ENCODE results near the gene DUSP1.
"Not testable (repeated sequence)": the region's sequence is repeated elsewhere in the genome, so short reads cannot be mapped to it uniquely, and the experiment has no call there.

Gene DUSP1

DNA sequence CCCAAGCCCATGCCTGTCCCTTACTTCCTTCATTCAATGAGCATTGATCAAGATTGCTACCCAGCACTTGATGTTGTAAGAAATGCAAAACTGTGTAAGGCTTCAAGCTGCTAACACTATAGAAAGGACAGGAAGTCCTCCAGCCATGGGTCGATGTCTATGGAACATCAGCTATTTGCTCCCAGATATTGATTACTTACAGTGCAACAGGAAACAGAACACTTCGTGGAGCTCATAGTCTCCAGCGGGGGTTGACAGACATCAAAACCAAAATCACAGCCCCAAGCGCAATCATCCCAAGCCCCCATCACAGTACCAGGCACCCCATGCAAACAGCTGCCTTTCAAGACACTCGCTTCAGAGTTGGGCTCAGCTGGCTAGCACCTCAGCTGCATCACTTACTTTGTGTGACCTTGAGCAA lies 26.8 kb upstream of the DUSP1 start:
- no peak for DNase-seq (ENCODE audit: low read depth in 2 of 2)

DNA sequence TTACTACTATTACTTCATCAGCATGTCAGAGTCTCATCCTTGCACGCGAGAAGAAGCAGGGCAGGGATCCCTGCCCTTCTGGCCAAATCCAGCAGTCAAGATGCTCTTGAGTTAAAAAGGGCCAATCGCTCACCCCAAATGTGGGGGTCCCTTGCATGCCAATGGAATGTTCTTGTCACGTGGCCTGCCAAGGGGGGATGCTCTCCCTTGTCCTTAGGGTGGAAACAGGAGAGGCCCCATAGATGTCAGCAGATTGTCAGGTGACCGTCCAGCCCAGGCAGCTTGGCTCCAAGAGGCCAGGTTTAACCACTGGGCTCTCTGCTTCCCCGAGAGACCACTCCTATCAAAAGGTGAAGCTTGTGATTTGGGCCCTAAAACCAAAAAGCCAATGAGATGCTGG lies 25.3 kb upstream of the DUSP1 start:
- no peak for DNase-seq (ENCODE audit: low read depth in 2 of 2)

DNA sequence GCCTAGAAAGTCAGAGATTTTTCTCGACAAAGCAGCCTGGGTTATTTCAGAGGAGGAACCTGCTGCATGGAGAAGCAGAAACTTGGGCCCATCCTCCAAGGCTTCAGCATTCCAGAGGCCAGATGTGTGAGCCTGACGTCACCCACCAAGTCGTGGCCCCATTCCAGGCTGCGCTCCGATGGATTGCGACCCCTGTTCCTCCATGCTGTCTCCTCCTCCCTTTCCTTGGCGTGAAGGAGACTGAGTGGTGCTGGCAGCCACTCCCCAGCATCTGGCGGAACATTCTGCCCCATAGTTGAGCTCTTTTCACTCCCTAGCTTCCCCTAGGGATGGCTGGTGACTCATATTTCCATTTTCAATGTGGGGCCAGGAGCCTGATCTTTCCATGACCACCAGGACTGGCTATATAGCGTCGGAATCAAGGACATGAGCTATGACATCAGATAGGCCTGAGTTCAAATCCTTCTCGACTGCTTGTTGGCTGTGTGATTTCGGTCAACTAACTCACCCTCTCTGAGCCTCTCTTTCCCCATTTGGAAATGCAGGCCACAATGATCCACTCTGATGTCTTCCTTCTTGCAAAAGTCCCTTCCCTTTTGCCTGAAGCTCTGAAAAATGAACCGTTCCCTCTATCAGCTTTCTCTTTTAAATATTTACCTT lies 24.5 kb upstream of the DUSP1 start:
- DNase-seq (ENCODE audit: low read depth in 2 of 2), result no peak

DNA sequence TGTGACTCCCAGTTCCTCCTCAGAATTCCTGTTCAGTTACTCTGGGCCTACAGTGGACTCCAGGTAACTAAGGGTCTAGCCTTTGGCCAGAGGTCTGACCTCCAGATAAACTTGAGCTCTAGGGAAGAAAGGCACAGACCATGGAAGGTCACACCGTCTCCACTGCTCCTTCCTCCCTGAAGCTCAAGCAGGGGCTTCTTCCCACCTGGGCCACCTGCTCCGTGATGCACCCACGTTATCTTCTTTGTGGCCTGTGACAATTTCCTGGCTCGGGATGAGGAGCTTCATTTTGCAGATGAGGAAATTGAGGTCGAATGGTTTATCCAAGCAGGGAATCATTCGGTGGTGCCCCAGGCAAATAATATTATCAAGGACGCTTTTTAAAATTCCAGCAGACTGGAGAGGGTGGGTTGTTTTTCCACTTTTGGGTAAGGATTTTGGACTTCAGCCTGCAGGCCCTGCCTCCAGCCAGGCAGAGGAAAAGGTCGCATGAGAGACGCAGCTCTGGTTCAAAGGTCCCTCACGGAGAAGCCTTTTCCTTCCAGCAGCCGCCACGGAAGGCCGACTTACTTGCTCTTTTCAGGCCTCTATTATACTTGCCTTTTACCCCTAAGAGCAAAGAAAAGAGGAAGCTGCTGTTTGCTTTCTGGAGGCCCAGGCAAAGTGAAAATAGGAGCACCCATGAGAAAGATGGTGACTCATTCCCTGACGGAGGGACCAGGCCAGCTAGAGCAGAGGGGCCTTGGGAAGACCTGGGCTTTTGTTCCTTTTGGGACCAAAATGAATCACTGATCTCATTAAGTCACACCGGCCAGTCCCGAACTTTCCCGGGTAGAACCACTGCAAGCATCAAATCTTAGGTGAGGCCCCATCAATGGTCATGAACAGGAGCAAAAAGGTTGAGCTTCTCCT lies 22.8 kb upstream of the DUSP1 start:
- DNase-seq (ENCODE audit: low read depth in 2 of 2), result no peak

DNA sequence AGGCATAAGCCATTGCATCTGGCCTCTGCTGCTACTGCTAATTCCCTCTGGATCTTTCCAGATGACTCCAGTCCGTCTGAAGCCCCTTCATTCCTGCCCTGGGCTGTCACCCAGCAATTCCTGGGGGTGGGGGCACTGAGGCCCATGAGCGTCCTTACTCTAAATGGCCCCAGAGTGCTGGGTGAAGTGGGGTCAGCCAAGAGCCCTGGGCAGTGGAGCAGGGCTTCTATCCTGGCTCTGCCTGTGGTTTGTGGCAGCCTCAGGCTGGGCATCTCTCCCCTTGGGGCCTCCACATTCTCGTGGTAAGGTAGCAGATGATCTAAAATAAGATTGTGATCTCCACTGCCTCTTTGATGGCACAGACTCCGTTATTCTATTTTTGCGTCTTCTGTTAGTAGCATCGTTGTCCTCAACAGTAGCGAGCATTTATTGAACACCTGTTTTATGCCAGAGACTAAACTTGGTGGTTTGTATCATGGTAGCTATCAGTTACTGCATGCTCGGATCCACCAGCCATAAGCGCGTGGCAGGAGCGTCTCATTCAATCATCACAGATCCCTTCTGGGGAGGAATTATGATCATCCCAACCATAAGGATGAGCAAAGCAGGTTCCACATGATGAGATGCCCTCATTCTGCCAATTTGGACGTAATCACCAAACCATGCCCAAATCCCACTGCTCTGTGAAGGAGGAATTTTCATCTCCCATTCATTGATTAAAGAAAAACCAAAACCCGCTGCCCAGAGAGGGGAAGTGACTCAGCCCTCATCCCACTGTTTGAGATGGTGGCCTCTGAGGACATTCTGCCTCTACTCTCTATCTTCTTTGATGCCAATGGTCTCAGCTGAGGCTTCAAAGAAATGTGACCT lies 21.9 kb upstream of the DUSP1 start:
- no peak for DNase-seq (ENCODE audit: low read depth in 2 of 2)

DNA sequence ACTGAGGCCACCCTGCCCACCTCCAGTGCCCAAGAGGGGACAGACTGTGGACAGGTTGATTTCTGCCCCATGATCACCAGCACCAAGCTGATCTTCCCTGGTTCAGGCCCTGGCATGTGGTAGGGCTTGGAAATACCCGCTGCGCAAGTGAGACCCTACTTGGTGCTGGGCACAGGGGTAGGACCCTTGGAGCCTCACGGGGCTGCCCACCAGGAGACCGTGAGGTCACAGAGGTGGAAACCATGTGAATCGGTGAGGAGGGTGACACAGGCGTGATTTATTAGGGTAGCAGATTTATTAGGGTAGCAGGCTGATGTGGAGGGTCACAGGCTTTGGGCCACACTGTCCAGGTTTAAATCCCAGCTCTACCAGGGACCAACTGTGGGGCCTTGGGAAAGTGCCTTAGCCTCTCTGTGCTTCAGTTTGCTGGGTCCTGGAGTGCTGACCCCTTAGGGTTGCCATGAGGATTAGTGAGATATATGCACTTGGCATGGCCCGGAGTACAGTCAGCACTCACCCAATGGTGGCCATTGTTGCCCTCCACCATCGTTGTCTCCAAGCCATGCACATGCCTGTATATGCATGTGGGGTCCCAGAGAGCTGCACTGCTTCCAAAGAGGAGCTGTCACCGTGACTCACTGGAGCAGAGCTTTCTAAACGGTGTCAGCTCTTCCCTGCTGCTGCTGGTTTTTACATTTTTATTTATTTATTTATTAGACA lies 20.9 kb upstream of the DUSP1 start:
- DNase-seq (ENCODE audit: low read depth in 2 of 2), result no peak

DNA sequence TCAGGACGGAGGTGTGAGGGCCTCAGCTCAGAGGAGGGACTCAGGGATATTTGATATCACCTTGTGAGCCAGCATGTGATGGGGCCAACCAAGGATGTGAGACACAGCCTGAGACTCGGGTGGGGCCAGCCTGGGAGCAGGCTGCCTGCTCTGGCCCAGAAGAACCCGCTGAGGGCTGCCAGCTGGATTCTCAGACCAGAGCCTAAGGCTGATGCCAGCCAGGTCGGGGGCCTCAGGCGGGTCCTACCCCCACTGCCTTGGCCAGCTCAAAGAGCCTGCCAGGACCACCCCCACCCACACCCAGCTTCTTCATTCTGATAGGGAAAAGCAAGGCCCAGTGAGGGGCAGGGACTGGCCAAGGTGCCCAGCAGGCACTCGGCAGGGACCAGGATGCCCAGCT lies 20.3 kb upstream of the DUSP1 start:
- no peak for DNase-seq (ENCODE audit: low read depth in 2 of 2)

DNA sequence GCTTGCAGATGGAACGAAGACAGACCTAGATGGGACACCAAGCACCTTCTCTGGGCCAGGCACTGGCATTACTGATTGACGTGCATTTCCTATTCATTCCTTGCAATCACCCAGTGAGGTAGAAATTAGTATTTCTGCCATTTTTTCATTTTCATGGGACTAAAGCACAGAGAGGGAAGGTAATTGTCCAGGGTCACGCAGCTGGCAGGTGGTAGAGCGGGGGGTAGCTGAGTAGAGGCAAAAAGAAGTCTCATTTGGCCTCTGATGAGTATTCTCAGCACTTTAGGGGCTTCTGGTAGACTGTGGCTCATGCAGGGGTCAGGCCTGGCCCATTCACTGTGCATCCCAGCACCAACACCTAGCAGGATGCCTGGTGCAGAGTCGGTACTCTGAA lies 19.5 kb upstream of the DUSP1 start:
- no peak for DNase-seq (ENCODE audit: low read depth in 2 of 2)

DNA sequence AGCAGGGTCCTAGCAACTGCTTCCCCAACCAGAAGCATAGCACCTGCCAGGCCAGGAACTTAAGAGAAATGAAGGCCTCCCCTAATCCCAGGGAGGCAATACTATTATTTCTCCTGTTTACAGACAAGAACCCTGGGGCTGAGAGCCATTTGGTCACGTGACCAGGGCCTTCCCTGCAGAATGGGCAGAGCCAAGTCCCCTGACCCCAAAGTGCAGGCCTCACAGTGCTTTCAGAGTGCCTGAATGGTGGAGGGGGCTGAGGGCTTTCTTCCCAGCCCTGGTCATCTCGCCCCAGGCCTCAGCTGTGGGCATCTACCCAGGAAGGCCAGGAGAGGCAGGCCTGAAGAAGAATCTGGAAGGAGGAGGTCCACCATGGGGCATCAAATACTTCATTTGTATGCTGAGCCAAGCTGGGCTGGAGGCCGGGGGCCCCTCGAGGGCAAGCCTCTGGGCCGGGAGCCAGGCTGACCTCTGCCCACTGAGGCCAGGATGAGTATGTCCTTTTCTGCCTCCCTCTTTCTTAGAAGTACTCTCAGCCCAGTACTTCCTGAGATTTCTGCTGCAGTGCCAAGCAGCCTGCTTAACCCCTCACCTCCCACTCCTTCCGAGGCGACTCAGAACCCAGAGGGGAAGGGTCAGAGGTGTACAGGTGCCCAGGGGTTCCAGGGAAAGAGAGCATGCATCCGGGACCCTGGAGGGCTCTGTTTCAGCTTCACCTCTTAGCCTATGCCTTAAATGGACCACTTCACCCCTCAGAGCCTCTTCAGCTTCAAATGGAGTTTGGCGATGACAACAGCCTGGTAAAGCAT lies 18.9 kb upstream of the DUSP1 start:
- DNase-seq (ENCODE audit: low read depth in 2 of 2), result no peak

DNA sequence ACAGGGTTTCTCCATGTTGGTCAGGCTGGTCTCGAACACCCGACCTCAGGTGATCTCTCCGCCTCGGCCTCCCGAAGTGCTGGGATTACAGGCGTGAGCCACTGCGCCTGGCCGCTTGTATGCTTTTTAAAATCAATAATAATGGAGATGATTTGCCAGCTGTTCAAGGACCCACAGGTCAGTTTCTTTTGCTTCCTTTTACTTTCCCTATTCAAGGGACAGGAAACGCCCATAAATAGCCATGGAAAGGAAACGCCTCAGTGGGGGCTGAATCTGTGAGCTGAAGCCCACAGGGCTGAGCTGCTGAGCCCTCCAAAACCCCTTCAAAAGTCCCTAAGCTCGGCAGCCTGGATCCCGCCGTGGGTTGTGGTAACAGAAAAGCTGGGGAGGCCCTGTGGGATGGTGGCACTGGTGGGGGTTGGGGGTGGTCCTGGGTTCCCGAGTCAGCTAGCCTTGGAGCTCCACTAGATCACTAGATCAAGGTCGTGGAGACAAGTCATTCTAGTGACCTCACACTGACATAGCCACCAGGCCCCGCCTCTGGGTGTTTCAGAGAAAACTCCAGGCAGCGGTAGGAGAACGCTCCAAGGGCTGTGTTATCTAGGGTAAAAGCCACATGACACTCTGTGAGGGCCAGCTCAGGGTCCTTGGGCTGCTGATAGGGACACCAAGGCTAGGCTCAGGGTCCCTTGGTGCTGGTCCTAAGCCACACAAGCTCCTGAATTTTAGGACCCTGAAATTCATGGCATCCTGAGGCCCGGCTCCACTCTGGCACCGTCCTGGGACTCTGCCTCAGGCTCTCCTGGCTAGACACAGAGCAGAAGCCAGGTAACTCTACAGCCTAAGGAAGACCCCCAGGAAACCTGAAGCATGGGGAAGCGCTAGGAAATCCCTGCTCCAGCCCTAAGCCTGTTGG lies 18.0 kb upstream of the DUSP1 start:
- no peak for DNase-seq (ENCODE audit: low read depth in 2 of 2)

DNA sequence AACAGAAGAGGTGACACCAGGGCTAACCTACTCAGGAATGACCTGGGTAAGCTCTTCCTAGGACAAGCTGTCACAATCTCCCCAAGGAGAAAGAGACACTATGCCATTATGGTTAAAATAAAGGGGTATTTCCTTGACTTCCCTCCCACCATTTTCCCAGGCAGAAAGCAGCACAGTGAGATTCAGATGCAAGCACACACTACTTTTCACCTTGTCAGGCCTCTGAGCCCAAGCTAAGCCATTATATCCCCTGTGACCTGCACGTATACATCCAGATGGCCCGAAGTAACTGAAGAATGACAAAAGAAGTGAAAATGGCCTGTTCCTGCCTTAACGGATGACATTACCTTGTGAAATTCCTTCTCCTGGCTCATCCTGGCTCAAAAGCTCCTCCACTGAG lies 16.5 kb upstream of the DUSP1 start:
- DNase-seq (ENCODE audit: low read depth in 2 of 2), result not testable (repeated sequence)

DNA sequence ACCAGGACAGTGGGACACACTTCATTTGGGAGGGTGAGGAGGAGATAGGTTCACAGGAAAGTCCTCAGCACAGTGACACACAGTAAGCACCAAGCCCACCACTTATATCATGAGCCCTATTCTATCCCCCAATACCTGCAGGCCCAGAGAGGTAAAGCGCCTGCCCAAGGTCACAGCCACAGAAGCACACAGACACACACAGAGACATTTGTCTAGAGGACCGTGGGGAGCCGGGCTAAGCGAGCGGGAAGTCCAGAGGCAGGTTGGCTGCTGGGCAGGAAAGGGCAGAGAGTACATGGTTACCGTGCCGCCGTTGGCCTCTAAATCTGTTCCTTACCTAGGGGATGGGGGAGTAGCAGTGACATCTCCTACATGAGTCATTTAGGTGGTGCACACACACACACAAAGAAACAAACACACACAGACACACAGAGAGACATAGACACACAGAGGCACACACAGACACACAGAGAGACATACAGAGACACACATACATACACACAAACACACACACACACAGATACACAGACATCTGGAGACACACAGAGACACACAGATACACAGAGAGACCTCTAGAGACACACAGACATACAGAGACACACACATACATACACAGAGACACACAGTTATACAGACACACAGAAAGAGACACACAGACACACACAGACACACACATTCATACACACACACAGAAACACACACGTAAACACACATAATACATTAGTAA lies 15.9 kb upstream of the DUSP1 start:
- DNase-seq (ENCODE audit: low read depth in 2 of 2), result no peak

DNA sequence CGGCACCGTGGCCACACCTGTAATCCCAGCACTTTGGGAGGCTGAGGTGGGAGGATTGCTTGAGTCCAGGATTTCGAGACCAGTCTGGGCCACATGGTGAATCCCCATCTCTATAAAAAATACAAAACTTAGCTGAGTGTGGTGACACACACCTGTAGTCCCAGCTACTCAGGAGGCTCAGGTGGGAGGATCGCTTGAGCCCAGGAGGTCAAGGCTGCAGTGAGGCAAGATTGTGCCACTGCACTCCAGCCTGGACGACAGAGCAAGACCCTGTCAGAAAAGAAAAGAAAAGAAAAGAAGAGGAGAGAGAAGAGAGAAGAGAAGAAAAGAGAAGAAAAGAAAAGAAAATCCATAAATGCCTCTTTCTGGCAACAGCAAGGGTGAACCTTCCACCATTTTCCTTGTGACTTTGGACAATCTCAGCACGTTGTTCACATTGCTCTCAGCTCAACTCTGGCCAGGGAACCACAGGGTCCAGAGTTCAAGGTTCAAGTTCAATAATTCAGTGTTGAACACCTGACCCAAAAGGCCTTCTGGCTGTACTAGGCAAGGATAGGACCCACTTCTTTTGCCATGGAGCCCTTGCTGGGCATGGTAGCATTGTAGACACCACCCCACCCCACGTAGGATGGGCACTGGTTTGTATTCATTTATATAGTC lies 14.6 kb upstream of the DUSP1 start:
- no peak for DNase-seq (ENCODE audit: low read depth in 2 of 2)

DNA sequence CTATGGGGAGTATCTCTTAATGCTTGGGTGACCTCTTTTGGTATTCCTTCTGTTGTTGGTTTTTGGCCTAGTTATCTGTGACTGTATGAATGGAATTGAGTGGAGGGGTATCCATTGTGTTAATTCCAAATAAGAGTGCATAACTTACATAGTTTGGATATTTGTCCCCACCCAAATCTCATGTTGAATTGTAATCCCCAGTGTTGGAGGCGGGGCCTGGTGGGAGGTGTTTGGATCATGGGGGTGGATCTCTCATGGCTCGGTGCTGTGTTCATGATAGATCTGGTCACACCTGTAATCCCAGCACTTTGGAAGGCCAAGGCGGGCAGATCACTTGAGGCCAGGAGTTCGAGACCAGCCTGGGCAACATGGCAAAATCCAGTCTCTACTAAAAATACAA lies 13.2 kb upstream of the DUSP1 start:
- DNase-seq (ENCODE audit: low read depth in 2 of 2), result not testable (repeated sequence)

DNA sequence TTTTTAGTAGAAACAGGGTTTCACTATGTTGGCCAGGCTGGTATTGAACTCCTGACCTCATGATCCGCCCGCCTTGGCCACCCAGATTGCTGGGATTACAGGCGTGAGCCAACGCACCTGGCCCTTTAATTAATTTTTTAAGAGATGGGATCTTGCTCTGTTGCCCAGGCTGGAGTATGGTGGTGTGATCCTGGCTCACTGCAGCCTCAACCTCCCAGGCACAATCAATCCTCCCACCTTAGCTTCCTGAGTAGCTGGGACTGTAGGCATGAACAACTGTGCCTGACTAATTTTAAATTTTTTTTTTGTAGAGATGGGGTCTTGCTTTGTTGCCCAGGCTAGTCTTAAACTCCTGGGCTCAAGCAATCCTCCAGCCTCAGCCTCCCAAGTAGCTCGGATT lies 12.3 kb upstream of the DUSP1 start:
- not testable (repeated sequence) for DNase-seq (ENCODE audit: low read depth in 2 of 2)

DNA sequence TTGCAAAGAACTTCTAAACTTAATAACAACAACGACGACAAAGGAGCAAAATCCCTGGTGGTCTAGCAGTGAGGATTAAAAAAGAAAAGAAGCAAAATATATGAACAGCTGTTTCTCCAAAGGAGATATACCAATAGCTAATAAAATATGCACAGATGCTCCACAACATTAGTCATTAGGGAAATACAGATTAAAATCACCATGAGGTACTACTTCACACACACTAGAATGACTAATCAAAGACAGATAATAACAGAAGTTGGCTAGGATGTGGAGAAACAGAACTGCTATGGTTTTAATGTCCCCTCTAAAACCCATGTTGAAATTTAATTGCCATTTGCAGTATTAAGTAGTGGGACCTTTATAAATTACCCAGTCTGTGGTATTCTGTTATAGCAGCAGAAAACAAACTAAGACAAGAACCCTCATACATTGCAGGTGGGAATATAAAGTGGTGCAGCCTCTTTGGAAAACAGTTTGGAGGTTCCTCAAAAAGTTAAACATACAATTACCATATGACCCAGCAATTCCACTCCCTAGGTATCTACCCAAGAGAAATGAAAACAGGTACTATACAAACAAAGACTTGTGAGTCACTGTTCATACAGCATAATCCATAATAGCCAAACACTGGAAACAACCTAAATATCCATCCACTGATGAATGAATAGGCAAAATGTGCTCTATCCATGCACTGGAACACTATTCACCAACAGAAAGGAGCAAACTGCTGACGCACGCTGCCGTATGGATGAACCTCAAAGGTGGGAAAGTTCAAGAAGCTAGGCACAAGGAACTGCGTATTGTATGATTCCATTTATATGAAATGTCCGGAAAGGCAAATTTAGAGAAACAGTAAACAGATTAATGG lies 11.4 kb upstream of the DUSP1 start:
- no peak for DNase-seq (ENCODE audit: low read depth in 2 of 2)

DNA sequence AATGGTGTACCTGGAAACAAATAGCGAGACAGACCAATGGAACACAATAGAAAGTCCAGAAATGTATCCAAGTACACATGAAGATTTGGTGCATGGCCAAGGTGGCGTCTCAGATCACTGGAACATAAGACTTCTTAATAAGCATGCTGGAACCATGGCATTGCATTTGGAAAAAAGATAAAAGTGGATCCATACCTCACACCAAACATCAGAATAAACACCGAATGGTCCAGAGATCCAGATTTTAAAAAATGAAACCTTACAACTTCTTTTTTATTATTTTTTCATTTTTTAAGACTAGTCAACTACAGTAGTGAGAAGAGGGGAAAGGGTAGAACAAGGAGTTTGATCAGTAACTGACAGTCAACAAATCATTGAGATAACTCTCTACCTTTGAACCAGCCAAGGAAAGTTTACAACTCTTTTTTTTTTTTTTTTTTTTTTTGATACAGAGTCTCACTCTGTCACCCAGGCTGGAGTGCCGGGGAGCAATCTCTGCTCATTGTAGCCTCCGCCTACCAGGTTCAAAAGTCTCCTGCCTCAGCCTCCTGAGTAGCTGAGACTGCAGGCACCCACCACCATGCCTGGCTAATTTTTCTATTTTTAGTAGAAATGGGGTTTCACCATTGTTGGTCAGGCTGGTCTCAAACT lies 8.8 kb upstream of the DUSP1 start:
- DNase-seq (ENCODE audit: low read depth in 2 of 2), result no peak

Data from stimulated activated CD8-positive, alpha-beta memory T cell treated with anti-CD3 and anti-CD28 coated beads, Interleukin-7, amount 100 ng/mL, for 1 hour (primary cell).